Gastrocnemius medialis (tissue), 4 donors: ENCODE results near the gene PTPRN2. TPM values are rescaled to one million over a fixed set of nuclear protein-coding genes. Genes with fewer than 3 reads are reported as not detected.

ENCODE experiments used
- ATAC-seq, 2 donors: fragments of 150-250 bp; one replicate each; pipeline ENCODE4 v1.9.1; 2016
- DNase-seq, 2 donors: peaks; one replicate each; pipeline ENCODE4 v3.0.0-alpha.2; 2019
- H3K27ac ChIP-seq, 4 donors: fragments of 200-600 bp; sonication (generic); 1 replicate in 1 of 4; 2 replicates in 3 of 4; pipeline ENCODE4 v1.5.1; 2016 to 2018; ENCODE audit warnings: mild to moderate bottlenecking in 2 of 4, moderate library complexity in 1 of 4
- H3K27me3 ChIP-seq, 3 donors: fragments of 200-600 bp; sonication (generic) in 2 of 3; 1 replicate in 1 of 3; 2 replicates in 2 of 3; pipeline versions ENCODE4 v1.5.1 to v1.6.0; 2016 to 2019; ENCODE audit warnings: mild to moderate bottlenecking in 1 of 3, moderate library complexity in 1 of 3
- H3K36me3 ChIP-seq, 2 donors: fragments of 200-600 bp; sonication (generic) in 1 of 2; one replicate each; pipeline ENCODE4 v1.5.1; 2017 to 2018
- H3K4me1 ChIP-seq, 2 donors: fragments of 200-600 bp; sonication (generic) in 1 of 2; one replicate each; pipeline ENCODE4 v1.5.1; 2016 to 2017; ENCODE audit warnings: mild to moderate bottlenecking in 2 of 2
- H3K4me3 ChIP-seq, 4 donors: fragments of 200-600 bp; sonication (generic) in 3 of 4; 1 replicate in 1 of 4; 2 replicates in 3 of 4; pipeline ENCODE4 v1.5.1; 2016 to 2019; ENCODE audit warnings: mild to moderate bottlenecking in 2 of 4
- H3K9me3 ChIP-seq, 3 donors: fragments of 200-600 bp; sonication (generic) in 2 of 3; 1 replicate in 1 of 3; 2 replicates in 2 of 3; pipeline ENCODE4 v1.5.1; 2016 to 2019
- CTCF ChIP-seq, 5 experiments: fragments of 450-650 bp in 3 of 5; fragments of 200-600 bp in 2 of 5; sonication (generic) in 2 of 5; IDR thresholded peaks in 4 of 5; conservative IDR thresholded peaks in 1 of 5; 1 replicate in 4 of 5; 2 replicates in 1 of 5; pipeline ENCODE4 v1.5.1; 2016 to 2019; ENCODE audit warnings: antibody characterized with exemption in 5 of 5, mild to moderate bottlenecking in 3 of 5, moderate library complexity in 3 of 5
- POLR2A ChIP-seq, 2 donors: fragments of 450-650 bp; IDR thresholded peaks; one replicate each; pipeline ENCODE4 v1.6.1; 2017; ENCODE audit warnings: antibody characterized with exemption in 2 of 2, mild to moderate bottlenecking in 2 of 2, moderate library complexity in 2 of 2
- in situ Hi-C, 4 donors: fragments of 200-750 bp; cut with MboI; loops; one replicate each; pipeline versions ENCODE4 v1.15.0 to v1.8.0; 2017; ENCODE audit warnings: low sequenced_read_pairs in 4 of 4
- intact Hi-C: fragments of 100-400 bp; cut with DNase I; formaldehyde crosslinking; loops from one replicate; pipeline ENCODE4 v1.15.1; 2023; ENCODE audit warnings: low total_unique reads
- total RNA-seq, 4 donors: library from RNA; depleted of rRNA; stranded (reverse); fragments of >200 nt; gene quantifications; one replicate each; pipeline versions ENCODE4 v1.1.0 to v1.2.3, GENCODE V29; 2016

Gene PTPRN2
- total RNA-seq, 4 donors from 2014 or later = 0.66 to 0.85 (median 0.81) TPM

- DNase-seq (no peak), ATAC-seq (no peak)
- TF ChIP-seq CTCF (IDR thresholded peaks at IDR 0.05 in 4 of 5, conservative IDR thresholded peaks at IDR 0.05 in 1 of 5) (no peak), POLR2A (IDR thresholded peaks at IDR 0.05) (no peak)
- Histone ChIP-seq H3K36me3 (no peaks in the 10 kb centered on the region), H3K27me3 (no peaks in the 10 kb centered on the region), H3K9me3 (no peaks in the 10 kb centered on the region), H3K4me3 (no peak overlapping the region), H3K4me1 (no peaks in the 10 kb centered on the region), H3K27ac (no peak overlapping the region)
- in situ Hi-C loops (no loop called here), intact Hi-C loops (no loop called here)
Observed at GRCh38 chr7:158029509-158029908, 558.1 kb downstream of the PTPRN2 start.

- in situ Hi-C loops = no loop called here
- TF ChIP-seq POLR2A (IDR thresholded peaks at IDR 0.05) = no peak
- no peak for TF ChIP-seq CTCF (IDR thresholded peaks at IDR 0.05 in 4 of 5, conservative IDR thresholded peaks at IDR 0.05 in 1 of 5)
- Histone ChIP-seq H3K4me1 (no peaks in the 10 kb centered on the region), H3K27ac (no peak overlapping the region), H3K27me3 (no peaks in the 10 kb centered on the region), H3K4me3 (no peak overlapping the region), H3K36me3 (no peaks in the 10 kb centered on the region), H3K9me3 (no peaks in the 10 kb centered on the region)
- intact Hi-C loops = no loop called here
- DNase-seq (no peak), ATAC-seq (no peak)
Observed at GRCh38 chr7:158028971-158029370, 558.7 kb downstream of the PTPRN2 start.

- DNase-seq (no peak), ATAC-seq (no peak)
- TF ChIP-seq CTCF (IDR thresholded peaks at IDR 0.05 in 4 of 5, conservative IDR thresholded peaks at IDR 0.05 in 1 of 5) (no peak), POLR2A (IDR thresholded peaks at IDR 0.05) (no peak)
- no peak overlapping the region for H3K4me3 ChIP-seq
- in situ Hi-C loops (no loop called here), intact Hi-C loops (no loop called here)
- no peaks in the 10 kb centered on the region for H3K9me3 ChIP-seq
- no peak overlapping the region for H3K27ac ChIP-seq
- H3K36me3 ChIP-seq = no peaks in the 10 kb centered on the region
- H3K27me3 ChIP-seq = no peaks in the 10 kb centered on the region
- H3K4me1 ChIP-seq = no peaks in the 10 kb centered on the region
Observed at GRCh38 chr7:158028290-158028941, 559.2 kb downstream of the PTPRN2 start.

GRCh38 chr7:158027646-158028045, 560.0 kb downstream of the PTPRN2 start:
- no peaks in the 10 kb centered on the region for H3K36me3 ChIP-seq
- in situ Hi-C loops (no loop called here), intact Hi-C loops (no loop called here)
- no peak for DNase-seq
- TF ChIP-seq POLR2A (IDR thresholded peaks at IDR 0.05) = no peak
- TF ChIP-seq CTCF (IDR thresholded peaks at IDR 0.05 in 4 of 5, conservative IDR thresholded peaks at IDR 0.05 in 1 of 5) = no peak
- H3K27me3 ChIP-seq = no peaks in the 10 kb centered on the region
- no peak for ATAC-seq
- H3K4me1 ChIP-seq = no peaks in the 10 kb centered on the region
- no peak overlapping the region for H3K27ac ChIP-seq
- no peak overlapping the region for H3K4me3 ChIP-seq
- H3K9me3 ChIP-seq = no peaks in the 10 kb centered on the region
